GM12878 (cell line): ENCODE measurements around the gene FKBP6. TPM values are rescaled to one million over a fixed set of nuclear protein-coding genes. Genes with fewer than 3 reads are reported as not detected.
"Not testable (repeated sequence)": the region's sequence is repeated elsewhere in the genome, so short reads cannot be mapped to it uniquely, and the experiment has no call there.

Source experiments
- ATAC-seq: fragments of 200-7000 bp; cut with Tn5 transposase; 3 replicates; pipeline ENCODE4 v1.9.1; 2020; ENCODE audit warnings: mild to moderate bottlenecking, moderate library complexity
- BruUV-seq: library from RNA; stranded (reverse); fragments of 400-500 nt; replicated peaks from 2 replicates; lab custom pipeline; 2021; lab: Mats Ljungman, UMichigan
- CTCF ChIA-PET: fragments of 300-600 bp; sonication (Branson Sonifier 250); formaldehyde crosslinking; extraction: SDS; loops from one replicate; lab custom pipeline; 2021; ENCODE audit warnings: inconsistent platforms; lab: Yijun Ruan, JAX
- POLR2A ChIA-PET: fragments of 350-600 bp; formaldehyde crosslinking; extraction: SDS; loops from one replicate; lab custom pipeline; 2021; ENCODE audit warnings: inconsistent platforms; lab: Charles Lee
- RAD21 ChIA-PET: fragments of 300-600 bp; sonication (Branson Sonifier 250); formaldehyde crosslinking; loops from one replicate; lab custom pipeline; 2023; ENCODE audit warnings: antibody characterized with exemption; ENCODE audit not compliant: unreplicated experiment; lab: Charles Lee
- SMC1A ChIA-PET: fragments of 300-600 bp; sonication (Branson Sonifier 250); formaldehyde crosslinking; loops from one replicate; lab custom pipeline; 2023; ENCODE audit not compliant: unreplicated experiment, uncharacterized antibody; lab: Charles Lee
- DNase-seq: peaks from one replicate; pipeline ENCODE4 v3.0.0-alpha.2; 2011; ENCODE audit warnings: low read depth, low spot score
- FAIRE-seq: peaks from 3 replicates; lab custom pipeline; 2011; peaks lifted over from hg19 to GRCh38; lab: Jason Lieb, UNC
- H2AFZ ChIP-seq: 2 replicates; pipeline ENCODE4 v1.6.0; 2011; ENCODE audit warnings: low read depth, low read length, control low read depth; ENCODE audit not compliant: control insufficient read depth
- H3K27ac ChIP-seq: 2 replicates; pipeline ENCODE4 v1.5.1; 2011; ENCODE audit warnings: control low read depth; ENCODE audit not compliant: control insufficient read depth, insufficient read depth
- H3K27me3 ChIP-seq, 2 experiments: replicated peaks in 1 of 2; 2 replicates each; pipeline versions ENCODE4 v1.6.0 to v1.6.1; 2011; ENCODE audit warnings: low read length in 1 of 2; ENCODE audit not compliant: control insufficient read depth in 2 of 2, insufficient read depth in 2 of 2
- H3K36me3 ChIP-seq, 2 experiments: 2 replicates each; pipeline ENCODE4 v1.5.1; 2011; ENCODE audit warnings: low read length in 1 of 2; ENCODE audit not compliant: control insufficient read depth in 2 of 2, insufficient read depth in 2 of 2
- H3K4me1 ChIP-seq: 2 replicates; pipeline ENCODE4 v1.6.1; 2011; ENCODE audit warnings: mild to moderate bottlenecking, low read length, moderate library complexity, mixed read lengths; ENCODE audit not compliant: control insufficient read depth, insufficient read depth
- H3K4me2 ChIP-seq: 2 replicates; pipeline ENCODE4 v1.6.0; 2011; ENCODE audit warnings: control low read depth; ENCODE audit not compliant: control insufficient read depth, insufficient read depth
- H3K4me3 ChIP-seq: fragments of 200-600 bp; sonication (generic); 2 replicates; pipeline ENCODE4 v1.5.1; 2016
- H3K79me2 ChIP-seq: 2 replicates; pipeline ENCODE4 v1.6.0; 2011; ENCODE audit warnings: low read length; ENCODE audit not compliant: control insufficient read depth, insufficient read depth
- H3K9ac ChIP-seq: 2 replicates; pipeline ENCODE4 v1.8.0; 2011; ENCODE audit warnings: low read length, control low read depth, mixed read lengths; ENCODE audit not compliant: control insufficient read depth, insufficient read depth
- H3K9me3 ChIP-seq: replicated peaks from 3 replicates; pipeline ENCODE4 v1.5.1; 2011; ENCODE audit warnings: mild to moderate bottlenecking, low read length; ENCODE audit not compliant: control insufficient read depth, insufficient read depth
- H4K20me1 ChIP-seq: 2 replicates; pipeline ENCODE4 v1.6.0; 2011; ENCODE audit not compliant: control insufficient read depth, insufficient read depth
- CHD1 ChIP-seq: IDR thresholded peaks from 2 replicates; pipeline ENCODE4 v1.6.1; 2012; ENCODE audit warnings: low read depth, low read length, improper control_type of control experiment
- CHD4 ChIP-seq: fragments of 200-600 bp; sonication (generic); IDR thresholded peaks from 2 replicates; pipeline ENCODE4 v1.6.1; 2016; ENCODE audit warnings: mild to moderate bottlenecking
- HCFC1 ChIP-seq: fragments of 150-350 bp; IDR thresholded peaks from 2 replicates; pipeline ENCODE4 v1.6.1; 2014; ENCODE audit warnings: low read length
- PKNOX1 ChIP-seq: fragments of 450-650 bp; IDR thresholded peaks from 2 replicates; pipeline ENCODE4 v1.6.1; 2016; ENCODE audit warnings: mild to moderate bottlenecking
- RFX5 ChIP-seq: IDR thresholded peaks from 2 replicates; pipeline ENCODE4 v1.6.1; 2011; ENCODE audit warnings: low read depth, low read length, improper control_type of control experiment
- SP1 ChIP-seq: IDR thresholded peaks from one replicate; pipeline ENCODE4 v1.6.1; 2011; ENCODE audit warnings: low read depth, low read length
- SUPT20H ChIP-seq: IDR thresholded peaks from 2 replicates; pipeline ENCODE4 v1.6.1; 2011; ENCODE audit warnings: low read depth, mild to moderate bottlenecking, low read length, moderate library complexity, borderline replicate concordance; ENCODE audit not compliant: control insufficient read depth
- ZNF207 ChIP-seq: fragments of 450-650 bp; IDR thresholded peaks from 2 replicates; pipeline ENCODE4 v1.6.1; 2014; ENCODE audit warnings: antibody characterized with exemption, mild to moderate bottlenecking, borderline replicate concordance
- WGBS: methylation state at CpG from one replicate; pipeline ENCODE4 v1.1.6; 2016; ENCODE audit warnings: low lambda C conversion rate; ENCODE audit not compliant: insufficient replicate concordance, insufficient coverage; ENCODE audit errors: missing lambda C conversion rate; 5-methylcytosine and 5-hydroxymethylcytosine counted together
- in situ Hi-C: fragments of 300-500 bp; cut with MboI; formaldehyde crosslinking; loops from 9 replicates; pipeline ENCODE4 v1.14.3; 2018; ENCODE audit warnings: mixed read lengths
- intact Hi-C: fragments of 100-400 bp; cut with micrococcal nuclease; formaldehyde crosslinking; loops from one replicate; pipeline ENCODE4 v1.14.2; 2022; ENCODE audit not compliant: unreplicated experiment
- polyA plus RNA-seq, 11 experiments: library from polyadenylated mRNA; depleted of rRNA in 4 of 11; unstranded in 6 of 11; stranded (reverse) in 5 of 11; fragments of >200 nt; fragmentation: Nextera tagmentation in 4 of 11; fragmentation: Illumina TruSeq in 1 of 11; extraction: Ambion mirVana in 4 of 11; extraction: Trizol in 1 of 11; gene quantifications; 1 replicate in 1 of 11; 2 replicates in 10 of 11; pipeline versions ENCODE4 v1.2.1 to v1.2.3, GENCODE V29; 2011 to 2016; ENCODE audit warnings: inconsistent platforms in 2 of 11, missing spikeins in 2 of 11, low read depth in 1 of 11
- total RNA-seq, 4 experiments: library from RNA; depleted of rRNA in 3 of 4; stranded (reverse); fragments of >200 nt in 3 of 4; fragmentation: Illumina TruSeq in 1 of 4; extraction: Trizol in 1 of 4; gene quantifications; 2 replicates each; pipeline versions ENCODE4 v1.2.1 to v1.2.3, GENCODE V29; 2013 to 2021
- TF ChIP-seq, protein P1 (sequence below): fragments of 450-650 bp; IDR thresholded peaks from 2 replicates; pipeline ENCODE4 v1.6.1; 2017; ENCODE audit warnings: antibody characterized with exemption, mild to moderate bottlenecking, moderate library complexity

Gene FKBP6
- total and polyA plus RNA-seq, 10 of the 15 experiments (the other 5 are each of a cell fraction or from before 2014, with no cell fraction given), result not detected

DNA sequence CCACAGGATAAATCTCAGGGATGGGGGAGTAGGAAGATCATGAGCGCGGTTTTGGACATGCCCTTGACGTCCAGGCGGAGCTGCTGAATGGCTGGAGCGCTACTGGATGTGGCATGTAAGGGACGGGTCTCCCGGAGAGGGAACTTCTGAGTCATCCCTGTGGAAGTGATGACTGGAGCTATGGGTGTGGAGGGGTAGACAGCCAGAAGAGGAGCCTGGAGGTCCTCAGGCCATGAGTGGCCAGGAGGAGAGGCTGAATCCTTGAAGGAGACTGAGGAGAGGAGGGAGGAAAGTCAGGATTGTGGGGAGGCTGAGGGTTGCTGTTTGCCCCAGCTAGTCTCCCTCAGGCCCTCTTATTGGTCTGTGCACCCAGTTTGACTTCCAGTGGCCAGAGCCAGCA, 16.5 kb upstream of the FKBP6 start:
- H3K4me1 ChIP-seq, H3K9me3 ChIP-seq, H3K27ac ChIP-seq, FAIRE-seq, H2AFZ ChIP-seq, CTCF ChIA-PET, H3K9ac ChIP-seq, H3K27me3 ChIP-seq, H3K4me2 ChIP-seq, ATAC-seq, in situ Hi-C loops, H3K36me3 ChIP-seq, intact Hi-C loops, POLR2A ChIA-PET, BruUV-seq, RAD21 ChIA-PET, SMC1A ChIA-PET, DNase-seq, H4K20me1 ChIP-seq, H3K4me3 ChIP-seq: not testable (repeated sequence)
- WGBS, result 100% methylated on average over 5 of the region's 7 CpGs
- peaks cover 21% of the 10 kb centered on the region for H3K79me2 ChIP-seq

DNA sequence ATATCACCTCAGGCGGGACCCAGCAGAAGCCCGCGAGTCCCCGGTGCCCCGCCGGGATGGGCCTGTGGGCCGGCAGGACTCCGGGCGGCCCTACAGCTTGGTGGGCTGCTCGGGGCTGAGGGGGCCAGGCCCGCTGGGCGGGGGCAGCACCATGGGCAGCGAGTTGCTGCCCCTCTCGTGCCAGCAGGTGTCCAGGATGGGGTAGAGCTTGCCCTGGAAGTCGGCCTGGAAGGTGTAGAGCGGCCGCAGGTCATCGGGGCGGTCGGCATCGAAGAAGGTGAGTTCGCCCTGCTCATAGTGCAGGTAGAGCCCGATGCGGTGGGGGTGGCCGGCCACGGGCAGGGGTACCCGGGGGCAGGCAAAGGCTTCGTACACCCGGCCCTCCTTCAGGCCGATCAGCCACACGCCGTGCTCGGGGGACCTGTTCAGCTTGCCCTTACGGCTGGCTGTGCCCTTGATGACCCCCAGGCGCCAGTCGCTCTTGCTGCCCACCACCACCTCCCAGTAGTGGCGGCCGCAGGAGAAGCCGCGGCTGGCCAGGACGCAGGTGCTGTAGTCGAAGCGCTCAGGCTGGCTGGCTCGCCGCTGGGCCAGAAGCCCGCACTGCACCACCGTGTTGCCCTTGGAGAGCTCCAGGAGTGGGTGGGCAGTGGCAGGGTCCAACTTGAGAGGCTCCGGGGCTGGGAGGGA, 15.0 kb upstream of the FKBP6 start:
- BruUV-seq, result no TSS peak
- CTCF ChIA-PET, result no interaction called here
- TF ChIP-seq, protein P1, sequence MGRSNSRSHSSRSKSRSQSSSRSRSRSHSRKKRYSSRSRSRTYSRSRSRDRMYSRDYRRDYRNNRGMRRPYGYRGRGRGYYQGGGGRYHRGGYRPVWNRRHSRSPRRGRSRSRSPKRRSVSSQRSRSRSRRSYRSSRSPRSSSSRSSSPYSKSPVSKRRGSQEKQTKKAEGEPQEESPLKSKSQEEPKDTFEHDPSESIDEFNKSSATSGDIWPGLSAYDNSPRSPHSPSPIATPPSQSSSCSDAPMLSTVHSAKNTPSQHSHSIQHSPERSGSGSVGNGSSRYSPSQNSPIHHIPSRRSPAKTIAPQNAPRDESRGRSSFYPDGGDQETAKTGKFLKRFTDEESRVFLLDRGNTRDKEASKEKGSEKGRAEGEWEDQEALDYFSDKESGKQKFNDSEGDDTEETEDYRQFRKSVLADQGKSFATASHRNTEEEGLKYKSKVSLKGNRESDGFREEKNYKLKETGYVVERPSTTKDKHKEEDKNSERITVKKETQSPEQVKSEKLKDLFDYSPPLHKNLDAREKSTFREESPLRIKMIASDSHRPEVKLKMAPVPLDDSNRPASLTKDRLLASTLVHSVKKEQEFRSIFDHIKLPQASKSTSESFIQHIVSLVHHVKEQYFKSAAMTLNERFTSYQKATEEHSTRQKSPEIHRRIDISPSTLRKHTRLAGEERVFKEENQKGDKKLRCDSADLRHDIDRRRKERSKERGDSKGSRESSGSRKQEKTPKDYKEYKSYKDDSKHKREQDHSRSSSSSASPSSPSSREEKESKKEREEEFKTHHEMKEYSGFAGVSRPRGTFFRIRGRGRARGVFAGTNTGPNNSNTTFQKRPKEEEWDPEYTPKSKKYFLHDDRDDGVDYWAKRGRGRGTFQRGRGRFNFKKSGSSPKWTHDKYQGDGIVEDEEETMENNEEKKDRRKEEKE, result no peak
- TF ChIP-seq RFX5 (no peak), SP1 (no peak), CHD1 (no peak), HCFC1 (no peak), SUPT20H (no peak), PKNOX1 (no peak), CHD4 (no peak), ZNF207 (no peak)

More for the DNA sequence above, 15.0 kb upstream of the FKBP6 start:
- Histone ChIP-seq H3K9me3 (no peaks in the 10 kb centered on the region), H3K4me1 (no peaks in the 10 kb centered on the region; the same call in 1 of the 2 replicates), H3K36me3 (no peaks in the 10 kb centered on the region), H4K20me1 (no peaks in the 10 kb centered on the region), H2AFZ (no peak overlapping the region), H3K4me3 (no peak overlapping the region), H3K79me2 (peaks cover 10% of the 10 kb centered on the region), H3K9ac (no peak overlapping the region), H3K4me2 (no peak overlapping the region), H3K27ac (no peak overlapping the region), H3K27me3 (no peaks in the 10 kb centered on the region)
- no peak for DNase-seq
- SMC1A ChIA-PET, result no interaction called here
- no peak for FAIRE-seq
- 82% methylated on average over 41 of the region's 48 CpGs for WGBS
- in situ Hi-C loops (no loop called here), intact Hi-C loops (no loop called here)
- POLR2A ChIA-PET, result interaction anchor here (0.5 kb wide), 1 partner anchor 363 kb away, joined by 5 read pairs; no protein-coding TSS in a partner anchor
- RAD21 ChIA-PET, result no interaction called here
- no peak for ATAC-seq
